ENCODE measurements around the gene MINDY3.
"Not testable (repeated sequence)": the region's sequence is repeated elsewhere in the genome, so short reads cannot be mapped to it uniquely, and the experiment has no call there.

The MINDY3 gene

DNA sequence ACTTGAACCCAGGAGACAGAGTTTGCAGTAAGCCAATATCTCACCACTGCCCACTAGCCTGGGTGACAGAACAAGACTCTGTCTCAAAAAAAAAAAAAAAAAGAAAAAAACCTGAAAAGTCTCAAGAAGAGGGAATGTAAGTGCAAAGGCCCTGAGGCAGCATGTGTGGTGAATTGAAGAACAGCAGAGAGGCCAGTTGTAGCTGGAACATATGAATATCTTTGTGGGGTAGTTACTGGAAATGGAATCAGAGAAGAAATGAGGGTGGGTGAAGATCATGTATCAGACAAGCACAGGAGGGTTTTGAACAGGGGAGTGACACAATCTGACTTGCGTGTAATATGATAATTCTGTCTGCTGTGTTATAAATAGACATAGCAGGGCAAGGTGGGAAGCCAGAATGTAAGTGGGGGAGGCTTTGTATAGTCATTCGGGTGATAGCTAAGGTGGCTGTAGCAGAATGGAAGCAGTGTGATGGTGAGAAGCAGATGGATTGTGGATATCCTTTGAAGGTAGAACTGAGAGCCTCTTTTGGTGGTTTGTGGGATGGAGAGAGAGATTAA, 95.3 kb downstream of the MINDY3 start:
- no peak for DNase-seq

DNA sequence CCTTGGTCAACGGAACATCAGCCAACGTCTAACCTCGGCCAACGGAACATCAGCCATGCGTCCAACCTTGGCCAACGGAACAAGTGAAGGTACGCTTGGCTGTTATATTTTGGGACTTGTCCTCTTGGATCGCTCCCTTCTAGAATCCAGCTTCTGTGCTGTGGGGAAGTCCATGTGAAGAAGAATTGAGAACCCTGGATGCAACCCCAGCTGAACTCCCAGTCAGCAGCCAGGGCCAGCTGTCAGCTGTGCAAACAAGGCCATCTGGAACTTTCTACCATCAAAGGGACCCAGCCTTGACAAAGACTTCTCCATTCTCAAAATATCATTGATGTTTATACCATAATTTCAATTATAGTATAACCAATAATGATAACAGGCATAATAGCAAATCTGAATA, 97.3 kb downstream of the MINDY3 start:
- DNase-seq: no peak

DNA sequence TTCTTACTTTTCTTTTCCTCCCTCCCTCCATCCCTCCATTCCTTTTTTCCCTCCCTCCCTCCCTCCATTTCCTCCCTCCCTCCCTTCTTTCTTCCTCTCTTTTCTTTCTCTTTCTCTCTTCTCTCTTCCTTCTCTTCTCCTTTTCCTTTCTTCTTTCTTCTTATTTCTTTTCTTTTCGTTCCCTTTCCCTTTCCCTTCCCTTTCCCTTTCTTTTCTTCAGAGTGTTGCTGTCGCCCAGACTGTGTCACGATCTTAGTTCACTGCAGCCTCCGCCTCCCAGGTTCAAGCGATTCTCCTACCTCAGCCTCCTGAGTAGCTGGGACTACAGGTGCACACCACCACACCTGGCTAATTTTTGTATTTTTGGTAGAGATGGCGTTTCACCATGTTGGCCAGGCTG, 98.1 kb downstream of the MINDY3 start:
- not testable (repeated sequence) for DNase-seq

DNA sequence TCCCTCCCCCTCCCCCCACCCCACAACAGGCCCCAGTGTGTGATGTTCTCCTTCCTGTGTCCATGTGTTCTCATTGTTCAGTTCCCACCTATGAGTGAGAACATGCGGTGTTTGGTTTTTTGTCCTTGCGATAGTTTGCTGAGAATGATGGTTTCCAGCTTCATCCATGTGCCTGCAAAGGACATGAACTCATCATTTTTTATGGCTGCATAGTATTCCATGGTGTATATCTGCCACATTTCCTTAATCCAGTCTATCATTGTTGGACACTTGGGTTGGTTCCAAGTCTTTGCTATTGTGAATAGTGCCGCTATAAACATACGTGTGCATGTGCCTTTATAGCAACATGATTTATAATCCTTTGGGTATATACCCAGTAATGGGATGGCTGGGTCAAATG, 99.1 kb downstream of the MINDY3 start:
- DNase-seq: not testable (repeated sequence)

DNA sequence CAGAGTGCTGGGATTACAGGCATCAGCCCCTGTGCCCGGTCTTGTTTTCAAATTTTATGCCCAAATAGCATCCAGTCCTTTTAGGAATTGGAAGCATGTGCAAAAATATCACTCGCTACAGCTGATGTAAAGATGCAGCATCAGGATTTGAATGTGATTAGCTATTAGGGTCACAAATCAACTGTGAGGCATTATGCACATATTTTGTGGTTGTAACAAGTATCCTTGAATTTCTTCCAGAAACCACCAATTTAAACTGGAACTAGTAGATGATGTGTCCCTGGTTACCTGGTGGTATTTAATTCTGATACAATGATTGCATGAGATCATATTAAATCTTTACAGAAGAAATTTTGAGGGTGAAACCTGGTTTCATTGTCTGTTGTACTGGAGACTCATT, 99.6 kb downstream of the MINDY3 start:
- DNase-seq: no peak

DNA sequence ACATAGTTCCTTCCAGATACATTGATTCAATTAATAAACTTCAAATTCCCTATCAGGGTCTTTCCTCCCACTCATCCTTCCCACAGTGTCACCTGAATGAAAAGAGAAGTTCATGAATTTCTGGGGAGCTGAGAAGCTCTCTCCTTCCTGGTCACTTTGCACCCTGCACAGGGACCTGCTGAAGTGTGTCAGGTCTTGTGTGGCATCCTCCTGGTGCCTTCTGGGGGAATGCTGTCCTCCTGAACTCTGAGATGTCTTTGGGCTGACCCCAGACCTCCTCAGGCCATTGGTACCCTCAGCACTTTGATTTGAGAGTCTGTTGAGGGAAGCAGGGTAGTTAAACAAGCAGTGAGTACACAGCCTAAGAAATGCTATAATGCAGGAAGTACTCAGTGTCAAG, 101.0 kb downstream of the MINDY3 start:
- DNase-seq: no peak

DNA sequence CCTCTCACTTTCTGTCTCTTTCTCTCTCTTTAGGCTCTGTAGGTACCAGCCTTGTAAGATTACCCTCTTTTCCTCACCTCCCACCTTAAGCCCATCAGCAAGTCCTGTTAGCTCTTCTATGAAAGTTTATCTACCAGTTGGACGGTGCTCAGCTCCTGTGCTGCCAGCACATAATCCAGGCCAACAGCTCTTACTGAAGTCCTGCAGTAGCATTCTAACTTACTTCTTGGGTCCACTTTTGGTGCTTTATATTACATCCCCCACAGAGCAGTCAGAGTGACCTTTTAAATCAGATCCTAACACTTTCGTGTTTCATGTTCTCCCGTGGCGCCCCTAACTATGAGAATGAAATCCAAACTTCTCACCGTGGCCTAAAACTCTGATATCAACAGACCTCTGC, 101.7 kb downstream of the MINDY3 start:
- no peak for DNase-seq

DNA sequence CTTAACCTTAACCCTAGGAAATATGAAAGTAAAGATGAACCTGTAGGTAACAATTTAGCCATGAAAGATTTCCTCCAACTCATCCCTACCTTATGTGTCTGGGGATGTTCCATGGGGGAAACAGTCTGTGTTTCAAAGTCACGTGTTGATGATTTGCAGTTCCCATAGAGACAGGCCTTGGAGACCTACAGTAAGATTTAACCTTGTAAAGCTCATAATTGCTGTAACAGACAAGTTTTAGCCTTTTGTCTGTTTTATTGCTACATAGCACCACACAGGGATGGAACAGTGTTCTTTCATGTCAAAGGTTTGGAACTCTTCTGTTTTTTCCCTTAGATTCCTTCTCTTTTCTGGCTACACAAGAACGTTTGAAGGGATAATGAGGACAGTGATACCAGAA, 105.4 kb downstream of the MINDY3 start:
- DNase-seq: no peak

DNA sequence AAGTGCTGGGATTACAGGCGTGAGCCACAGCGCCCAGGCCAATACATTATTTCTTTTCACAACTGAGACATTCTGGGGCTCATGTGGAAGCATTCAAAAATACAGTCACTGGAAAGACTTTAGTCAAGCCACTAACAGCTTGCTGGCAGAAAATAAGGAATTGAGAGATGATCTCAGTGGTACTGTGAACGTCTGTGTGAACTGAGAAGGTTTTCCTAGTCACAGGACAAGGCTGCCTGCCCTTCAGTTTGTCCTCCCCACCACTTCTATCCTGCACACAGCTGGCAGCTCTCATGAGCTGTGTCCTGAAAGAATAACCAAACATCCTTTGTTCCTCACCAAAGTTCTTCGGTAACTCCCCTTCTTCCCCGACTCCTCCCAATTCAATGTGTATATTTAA, 109.3 kb downstream of the MINDY3 start:
- DNase-seq: no peak

DNA sequence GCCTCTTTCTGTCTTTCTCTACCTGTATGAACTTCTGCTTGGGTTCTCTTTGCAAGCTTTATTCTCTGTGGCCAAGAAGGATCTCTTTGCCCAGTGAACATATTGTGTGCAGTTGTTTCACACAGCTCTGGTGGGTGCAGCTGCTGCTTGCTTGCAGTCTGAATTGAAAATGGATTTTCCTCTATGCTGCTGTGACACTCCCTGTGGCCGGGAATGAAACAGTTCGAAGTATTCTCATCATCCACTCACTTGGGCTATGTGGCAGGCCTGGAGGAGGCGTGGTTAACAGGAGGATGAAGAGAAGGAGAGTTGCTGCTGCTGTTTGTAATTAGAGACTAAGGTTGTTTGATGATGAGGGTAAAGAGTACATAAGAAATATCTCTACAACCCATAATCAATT, 112.2 kb downstream of the MINDY3 start:
- no peak for DNase-seq

DNA sequence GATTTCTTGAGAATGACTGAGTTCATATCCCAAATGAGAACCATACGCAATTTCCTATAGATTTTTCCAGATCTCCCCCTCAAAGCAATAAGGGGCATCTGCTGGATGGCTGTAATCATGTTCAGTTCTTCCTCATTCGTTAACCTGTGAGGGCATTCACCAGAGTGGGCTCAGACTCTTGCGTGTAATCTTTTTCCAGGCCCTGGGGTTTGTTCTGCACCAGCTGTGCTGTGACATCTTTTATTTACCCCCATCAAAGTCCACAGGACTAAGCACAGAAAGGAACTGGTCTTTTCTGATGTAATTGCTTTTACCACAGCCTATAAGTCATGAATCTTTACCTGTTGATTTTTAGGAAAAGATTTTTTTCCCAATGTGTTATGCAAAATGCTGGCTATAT, 112.7 kb downstream of the MINDY3 start:
- DNase-seq: no peak

DNA sequence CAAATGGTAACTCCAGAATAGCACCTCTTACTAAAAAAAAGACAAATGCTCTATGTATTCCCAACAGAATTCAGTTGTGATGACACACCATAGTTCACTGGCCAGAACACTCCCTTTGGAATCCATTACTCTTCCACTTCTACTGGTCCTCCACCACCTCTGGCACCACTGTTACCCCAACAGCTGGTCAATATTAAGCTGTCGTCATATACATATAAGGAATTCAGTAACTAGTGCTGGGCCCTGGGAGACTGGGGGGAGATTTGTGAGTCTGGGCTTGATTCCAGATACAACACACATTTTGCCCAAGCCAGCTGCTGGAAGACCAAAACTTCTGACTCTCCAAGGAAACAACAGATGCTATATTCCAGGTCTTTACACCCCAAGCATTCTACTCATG, 114.6 kb downstream of the MINDY3 start:
- no peak for DNase-seq

DNA sequence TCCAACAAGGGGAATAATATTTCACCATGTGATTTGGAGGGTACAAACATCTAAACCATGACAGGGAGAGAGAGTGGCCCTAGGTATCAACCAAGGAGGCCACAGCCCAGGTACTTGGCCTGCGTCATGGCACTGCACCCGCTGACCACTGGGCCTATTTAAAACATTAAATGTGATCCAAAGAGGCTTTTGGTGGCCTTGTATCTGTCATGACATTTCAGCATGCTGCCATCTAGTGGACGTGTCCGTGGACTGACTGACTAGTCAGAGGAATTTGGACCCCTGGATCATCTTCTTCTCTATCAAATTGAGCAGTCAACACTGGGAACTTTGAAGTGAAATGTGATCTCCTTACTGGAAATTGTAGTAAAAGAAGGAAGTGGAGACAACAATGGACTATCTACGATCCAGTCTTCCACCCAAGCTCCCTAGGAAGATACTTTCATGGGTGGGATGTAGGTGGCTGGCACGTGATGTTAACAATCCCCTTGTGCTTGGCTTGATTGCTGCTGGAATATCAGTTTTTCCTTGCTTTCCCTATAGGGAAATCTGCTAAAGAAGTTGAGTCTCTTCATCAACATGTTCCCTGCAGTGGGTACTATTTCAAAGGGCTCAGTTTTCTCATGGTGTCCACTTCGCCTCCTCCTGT, 116.0 kb downstream of the MINDY3 start:
- DNase-seq: peak; percentile 1

DNA sequence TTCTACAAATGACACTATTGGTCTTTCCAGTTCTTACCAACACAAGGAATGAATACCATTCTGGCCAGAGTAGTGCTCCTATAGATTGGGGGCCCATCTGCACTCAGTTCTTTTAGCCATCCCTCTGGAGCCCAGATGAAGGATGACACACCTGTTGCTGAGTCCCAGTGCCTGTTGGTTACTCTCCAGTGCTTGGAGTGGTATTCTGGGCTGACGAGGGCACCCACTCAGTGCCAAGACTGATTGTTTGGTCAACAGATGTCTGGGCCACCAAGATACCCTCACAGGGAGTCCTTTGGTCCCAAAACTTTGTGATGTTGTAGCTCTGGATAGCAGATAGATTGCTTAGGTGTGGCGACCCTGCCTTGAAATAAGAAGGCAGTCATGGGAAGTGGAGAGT, 116.9 kb downstream of the MINDY3 start:
- DNase-seq: no peak

DNA sequence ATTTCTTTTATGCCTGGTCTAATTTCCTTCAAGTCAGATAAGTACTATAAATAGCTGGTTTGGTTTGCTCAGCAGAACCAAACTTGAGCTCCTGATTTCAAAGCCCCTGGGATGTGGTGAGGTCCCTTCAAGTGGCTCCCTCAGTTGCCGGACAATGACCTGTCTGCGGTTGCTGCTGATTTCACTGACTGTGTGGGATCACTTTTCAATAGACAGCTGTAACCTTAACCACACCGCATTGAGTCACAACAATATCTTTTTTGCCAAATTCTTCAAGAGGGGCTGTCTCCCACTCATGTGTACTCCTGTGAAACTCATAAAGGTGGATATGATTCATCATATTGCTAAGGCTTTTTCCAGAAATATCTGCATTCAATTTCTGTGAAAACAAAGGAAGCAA, 117.5 kb downstream of the MINDY3 start:
- no peak for DNase-seq

DNA sequence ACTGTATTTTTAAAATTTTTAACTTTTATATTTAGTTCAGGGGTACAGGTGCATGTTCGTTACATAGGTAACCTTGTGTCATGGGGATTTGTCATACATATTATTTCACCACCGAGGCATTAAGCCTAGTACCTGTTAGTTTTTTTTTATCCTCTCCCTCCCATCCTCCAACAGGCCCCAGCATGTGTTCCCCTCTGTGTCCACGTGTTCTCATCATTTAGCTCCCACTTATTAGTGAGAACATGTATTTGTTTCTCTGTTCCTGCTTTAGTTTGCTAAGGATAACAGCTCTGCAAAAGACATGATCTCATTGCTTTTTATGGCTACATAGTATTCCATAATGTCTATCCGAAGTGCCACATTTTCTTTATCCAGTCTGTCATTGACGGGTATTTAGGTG, 118.2 kb downstream of the MINDY3 start:
- DNase-seq: no peak

DNA sequence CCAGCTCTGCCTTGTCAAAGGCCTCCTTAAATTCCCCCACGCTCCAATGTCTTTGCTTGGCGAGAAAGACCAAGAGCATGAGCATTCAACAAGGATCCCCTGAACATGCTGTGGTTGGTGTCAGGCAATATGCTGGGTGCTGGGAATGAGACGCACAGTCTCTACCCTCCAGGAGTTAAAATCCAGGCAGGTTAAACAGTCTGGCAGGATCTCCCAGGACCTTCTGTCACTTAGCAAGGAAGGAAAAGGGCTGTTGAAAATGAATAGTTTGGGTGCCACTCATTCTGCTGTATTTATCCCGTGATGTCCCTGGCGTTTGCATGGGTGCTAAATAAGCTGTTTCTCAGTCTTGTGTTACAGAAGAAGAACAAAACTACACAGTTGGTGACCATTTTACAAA, 118.7 kb downstream of the MINDY3 start:
- DNase-seq: no peak

DNA sequence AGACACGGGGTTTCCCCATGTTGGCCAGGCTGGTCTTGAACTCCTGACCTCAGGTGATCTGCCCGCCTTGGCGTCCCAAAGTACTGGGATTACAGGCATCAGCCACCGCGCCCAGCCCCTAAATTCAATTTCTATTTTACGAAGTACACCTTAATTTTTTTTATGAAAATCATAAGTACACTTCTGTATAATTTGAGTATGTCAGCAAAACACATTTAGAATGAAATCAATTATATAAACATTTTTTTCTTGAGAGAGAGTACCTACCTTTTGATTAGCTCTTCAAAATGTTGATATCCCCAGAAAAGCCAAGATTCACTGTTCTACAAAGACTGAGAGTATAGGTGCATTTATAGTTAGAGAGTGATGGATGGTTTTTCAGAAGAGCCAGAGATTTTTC, 120.0 kb downstream of the MINDY3 start:
- no peak for DNase-seq

DNA sequence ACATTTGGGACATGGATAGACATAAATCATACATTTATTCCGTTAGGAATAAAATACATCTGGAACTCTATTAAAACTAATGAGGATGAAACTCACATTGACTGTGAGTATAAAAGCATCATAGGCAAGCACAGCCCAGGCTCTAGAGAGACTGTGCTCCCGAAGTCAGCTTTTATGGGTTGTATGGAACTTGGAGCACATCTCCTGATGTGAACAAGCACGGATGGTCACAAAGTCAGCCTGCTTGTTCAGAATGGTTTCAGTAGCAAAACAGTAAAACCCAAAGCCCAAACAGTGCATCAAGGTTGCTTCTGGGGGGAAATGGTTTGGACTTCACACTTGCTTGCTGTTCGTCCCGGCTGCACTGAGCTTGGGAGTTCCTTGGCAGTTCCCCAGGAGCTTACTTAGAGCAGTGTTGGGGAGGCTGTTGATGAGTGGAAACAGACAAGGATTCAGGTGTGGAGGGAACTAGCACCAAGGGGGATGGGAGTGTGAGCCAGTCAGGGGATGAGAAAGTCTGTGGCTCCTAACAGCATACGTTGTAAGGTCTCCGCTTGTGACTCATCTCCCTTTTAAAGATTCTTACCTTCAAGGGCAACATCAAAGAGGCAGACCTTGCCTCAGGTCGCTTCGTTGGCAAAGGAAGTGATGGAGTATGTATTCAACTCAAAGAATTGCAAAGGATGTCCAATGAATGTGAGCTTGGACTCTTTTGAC, 120.9 kb downstream of the MINDY3 start:
- no peak for DNase-seq

DNA sequence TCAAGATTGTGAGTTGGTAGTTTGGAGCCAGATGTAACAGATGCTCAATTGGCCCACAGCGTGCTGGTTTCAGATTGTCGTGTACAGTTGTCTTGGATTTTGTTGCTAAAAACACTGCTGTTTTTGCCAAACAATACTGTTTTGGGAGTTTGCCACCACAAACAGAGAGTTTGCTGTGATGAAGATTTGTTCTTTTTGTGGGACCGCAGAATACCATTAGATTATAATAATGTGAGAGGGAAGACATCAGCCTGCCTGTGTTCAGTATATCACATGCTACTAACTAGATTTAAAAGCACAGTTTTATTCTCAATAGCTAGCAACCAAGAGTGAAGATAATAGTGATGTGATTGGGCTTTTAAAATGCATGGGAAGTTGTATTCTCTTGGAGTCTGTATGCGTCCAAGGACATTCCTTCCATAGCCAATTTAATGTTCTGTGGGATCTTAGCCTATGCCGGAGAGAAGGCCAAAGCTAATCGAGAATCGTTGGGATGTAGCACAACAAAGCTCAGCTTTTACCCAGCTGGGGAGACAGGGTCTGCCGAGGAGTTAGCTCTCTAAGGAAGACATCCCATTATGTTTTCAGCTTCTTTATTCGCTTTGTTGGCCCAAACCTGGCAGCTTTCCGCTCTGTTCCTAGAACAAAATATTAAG, 121.9 kb downstream of the MINDY3 start:
- DNase-seq: no peak

DNA sequence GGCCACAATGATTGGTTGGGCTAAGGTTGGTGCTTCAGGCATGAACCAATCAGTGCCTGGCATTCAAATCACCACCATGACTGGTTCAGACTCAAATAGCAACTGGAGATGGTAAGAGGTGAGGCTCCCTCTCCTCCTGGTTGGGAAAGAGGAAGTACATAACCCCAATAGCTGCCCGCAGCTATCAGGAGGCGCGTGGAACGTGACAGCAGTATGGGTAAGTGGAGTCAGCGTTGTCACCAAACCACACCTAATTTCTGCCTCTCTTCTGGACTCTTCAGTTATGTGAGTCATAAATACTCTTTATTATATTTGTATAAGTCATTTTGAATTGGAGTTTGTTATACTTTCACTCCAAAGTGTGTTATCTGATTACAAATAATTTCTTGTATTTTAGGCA, 122.7 kb downstream of the MINDY3 start:
- no peak for DNase-seq

DNA sequence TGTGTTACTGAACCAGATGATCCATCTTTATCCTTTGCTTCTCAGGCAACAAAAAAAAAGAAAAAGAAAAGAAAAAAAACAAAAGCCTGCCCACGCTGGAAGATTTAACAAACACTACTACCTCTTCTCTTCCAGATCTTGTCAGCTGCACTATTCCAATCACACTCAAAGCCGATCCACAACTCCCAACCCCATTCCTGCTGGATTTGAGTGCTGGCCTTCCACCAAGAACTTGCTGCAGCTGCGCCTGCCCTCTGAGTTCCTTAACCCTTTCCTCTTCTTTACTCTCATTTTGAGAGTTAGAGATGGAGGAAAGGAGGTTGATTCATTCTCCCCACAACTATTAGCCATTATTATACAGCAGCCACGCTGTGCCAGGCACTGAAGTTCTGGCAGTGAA, 124.5 kb downstream of the MINDY3 start:
- DNase-seq: no peak

DNA sequence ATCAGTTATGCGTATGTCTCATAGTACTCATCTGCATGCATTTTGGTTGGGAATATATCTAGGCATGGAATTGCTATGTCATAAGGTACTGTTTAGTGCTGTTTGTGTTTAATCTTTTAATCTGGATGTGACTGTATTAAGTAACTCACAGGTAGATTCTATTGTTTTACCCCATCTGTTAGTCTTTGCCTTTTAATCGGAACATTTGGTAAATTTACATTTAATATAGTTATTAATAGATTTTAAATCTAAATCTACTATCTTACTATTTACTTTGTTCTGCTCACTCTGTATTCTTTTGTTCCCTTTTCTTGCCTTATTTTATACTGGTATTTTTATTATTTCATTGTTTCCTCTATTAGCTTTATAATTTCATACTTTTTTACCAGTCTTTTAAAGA, 130.0 kb downstream of the MINDY3 start:
- no peak for DNase-seq

DNA sequence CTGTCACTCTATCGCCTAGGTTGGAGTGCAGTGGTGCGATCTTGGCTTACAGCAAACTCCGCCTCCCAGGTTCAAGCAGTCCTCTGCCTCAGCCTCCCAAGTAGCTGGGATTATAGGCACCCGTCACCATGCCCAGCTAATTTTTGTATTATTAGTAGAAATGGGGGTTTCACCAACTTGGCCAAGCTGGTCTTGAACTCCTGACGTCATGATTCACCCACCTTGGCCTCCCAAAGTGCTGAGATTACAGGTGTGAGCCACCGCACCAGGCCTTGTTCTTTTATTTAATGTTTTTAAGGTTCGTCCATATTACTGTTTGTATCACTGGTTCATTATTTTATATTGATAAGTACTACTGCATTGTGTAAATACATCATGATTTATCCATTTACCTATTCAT, 130.4 kb downstream of the MINDY3 start:
- no peak for DNase-seq
